H1 (cell line): ENCODE measurements around the gene RAB14. TPM values are rescaled to one million over a fixed set of nuclear protein-coding genes. Genes with fewer than 3 reads are reported as not detected.

Source experiments
- CTCF ChIA-PET: fragments of 300-600 bp; sonication (Branson Sonifier 250); formaldehyde crosslinking; loops from one replicate; lab custom pipeline; 2021; ENCODE audit not compliant: partially characterized antibody; lab: Charles Lee
- POLR2A ChIA-PET: fragments of 300-600 bp; sonication (Branson Sonifier 250); formaldehyde crosslinking; loops from one replicate; lab custom pipeline; 2021; ENCODE audit warnings: inconsistent platforms; ENCODE audit not compliant: partially characterized antibody; lab: Charles Lee
- DNase-seq, 2 experiments: peaks; one replicate each; pipeline versions ENCODE4 v3.0.0 to v3.0.0-alpha.2; 2010 to 2022; ENCODE audit warnings: low spot score in 2 of 2, low read depth in 1 of 2, mixed read lengths in 1 of 2
- FAIRE-seq: peaks from 2 replicates; lab custom pipeline; 2011; peaks lifted over from hg19 to GRCh38; lab: Jason Lieb, UNC
- H2AFZ ChIP-seq: 2 replicates; pipeline ENCODE4 v1.8.1; 2012; ENCODE audit warnings: low read length, inconsistent platforms
- H2AK5ac ChIP-seq: 2 replicates; pipeline ENCODE4 v1.6.1; 2013; ENCODE audit warnings: low read depth, low read length
- H2BK120ac ChIP-seq: replicated peaks from 2 replicates; pipeline ENCODE3; 2013; ENCODE audit warnings: low read depth, low read length, inconsistent platforms
- H2BK12ac ChIP-seq: 2 replicates; pipeline ENCODE4 v1.6.1; 2013; ENCODE audit warnings: low read depth, low read length
- H2BK15ac ChIP-seq: 2 replicates; pipeline ENCODE4 v1.6.1; 2013; ENCODE audit warnings: low read length
- H2BK20ac ChIP-seq: 2 replicates; pipeline ENCODE4 v1.6.1; 2013; ENCODE audit warnings: low read length
- H2BK5ac ChIP-seq: 2 replicates; pipeline ENCODE4 v1.6.1; 2013; ENCODE audit warnings: low read depth, low read length
- H3K14ac ChIP-seq: 2 replicates; pipeline ENCODE4 v1.6.1; 2013; ENCODE audit warnings: inconsistent platforms; ENCODE audit not compliant: insufficient read length
- H3K18ac ChIP-seq: 2 replicates; pipeline ENCODE4 v1.6.1; 2013; ENCODE audit warnings: low read length; ENCODE audit errors: extremely low read depth
- H3K23ac ChIP-seq: 2 replicates; pipeline ENCODE4 v1.6.1; 2013; ENCODE audit warnings: inconsistent platforms; ENCODE audit not compliant: insufficient read length
- H3K23me2 ChIP-seq: 2 replicates; pipeline ENCODE4 v1.6.1; 2013; ENCODE audit warnings: low read depth, low read length
- H3K27ac ChIP-seq: 2 replicates; pipeline ENCODE4 v1.6.1; 2011; ENCODE audit warnings: low read depth, low read length, inconsistent platforms
- H3K27me3 ChIP-seq, 4 experiments: replicated peaks in 1 of 4; 1 replicate in 1 of 4; 2 replicates in 3 of 4; pipeline versions ENCODE4 v1.6.1 to v1.8.1; 2011 to 2013; ENCODE audit warnings: low read length in 3 of 4, mild to moderate bottlenecking in 3 of 4, inconsistent platforms in 2 of 4, mixed read lengths in 2 of 4, moderate library complexity in 1 of 4; ENCODE audit not compliant: control insufficient read depth in 3 of 4, insufficient read depth in 3 of 4; ENCODE audit errors: extremely low read depth in 1 of 4
- H3K36me3 ChIP-seq, 4 experiments: 2 replicates each; pipeline versions ENCODE4 v1.6.1 to v1.8.1; 2011 to 2013; ENCODE audit warnings: mild to moderate bottlenecking in 4 of 4, low read length in 3 of 4, moderate library complexity in 2 of 4, control low read depth in 1 of 4, inconsistent platforms in 1 of 4; ENCODE audit not compliant: insufficient read depth in 4 of 4, control insufficient read depth in 2 of 4
- H3K4ac ChIP-seq: replicated peaks from 2 replicates; pipeline ENCODE3; 2013; ENCODE audit warnings: low read length, low read depth, mixed read lengths, inconsistent platforms; ENCODE audit not compliant: insufficient read length
- H3K4me1 ChIP-seq, 4 experiments: replicated peaks in 1 of 4; 1 replicate in 1 of 4; 2 replicates in 3 of 4; pipeline versions ENCODE4 v1.6.1 to v1.8.1; 2011 to 2013; ENCODE audit warnings: low read length in 3 of 4, inconsistent platforms in 2 of 4, mixed read lengths in 1 of 4; ENCODE audit not compliant: insufficient read depth in 4 of 4, control insufficient read depth in 3 of 4
- H3K4me2 ChIP-seq, 2 experiments: 2 replicates each; pipeline versions ENCODE4 v1.6.1 to v1.8.1; 2011 to 2013; ENCODE audit warnings: low read depth in 2 of 2, low read length in 2 of 2, control low read depth in 1 of 2, inconsistent platforms in 1 of 2, mild to moderate bottlenecking in 1 of 2; ENCODE audit not compliant: insufficient read depth in 1 of 2
- H3K4me3 ChIP-seq, 4 experiments: fragments of 200-600, 300-600 bp in 1 of 4; sonication (generic), shearing (Covaris generic), sonication (Bioruptor Twin) in 1 of 4; 2 replicates each; pipeline versions ENCODE4 v1.5.1 to v1.8.1; 2011 to 2016; ENCODE audit warnings: low read length in 4 of 4, low read depth in 3 of 4, control low read depth in 2 of 4, inconsistent platforms in 2 of 4, mild to moderate bottlenecking in 2 of 4, mixed read lengths in 1 of 4, moderate library complexity in 1 of 4; ENCODE audit not compliant: insufficient read depth in 2 of 4; ENCODE audit errors: extremely low read depth in 1 of 4
- H3K56ac ChIP-seq: replicated peaks from 2 replicates; pipeline ENCODE3; 2013; ENCODE audit warnings: low read depth, mild to moderate bottlenecking, mixed read lengths, low read length, inconsistent platforms; ENCODE audit not compliant: insufficient read length
- H3K79me1 ChIP-seq: 2 replicates; pipeline ENCODE4 v1.6.1; 2013; ENCODE audit warnings: low read depth, low read length, control low read depth
- H3K79me2 ChIP-seq, 2 experiments: 2 replicates each; pipeline versions ENCODE4 v1.6.1 to v1.8.1; 2012 to 2013; ENCODE audit warnings: low read length in 2 of 2, mild to moderate bottlenecking in 2 of 2, inconsistent platforms in 1 of 2; ENCODE audit not compliant: insufficient read depth in 2 of 2, control insufficient read depth in 1 of 2
- H3K9ac ChIP-seq, 4 experiments: replicated peaks in 1 of 4; 1 replicate in 1 of 4; 2 replicates in 3 of 4; pipeline versions ENCODE4 v1.6.1 to v1.8.1; 2011 to 2013; ENCODE audit warnings: low read depth in 3 of 4, low read length in 3 of 4, control low read depth in 2 of 4, mild to moderate bottlenecking in 2 of 4, moderate library complexity in 2 of 4, inconsistent platforms in 1 of 4; ENCODE audit errors: extremely low read depth in 1 of 4
- H3K9me3 ChIP-seq, 2 experiments: 2 replicates each; pipeline versions ENCODE4 v1.6.1 to v1.8.1; 2012 to 2013; ENCODE audit warnings: mild to moderate bottlenecking in 2 of 2, moderate library complexity in 2 of 2, control low read depth in 1 of 2, inconsistent platforms in 1 of 2, low read depth in 1 of 2, low read length in 1 of 2, mixed read lengths in 1 of 2; ENCODE audit not compliant: insufficient read depth in 2 of 2
- H4K20me1 ChIP-seq, 2 experiments: replicated peaks in 1 of 2; 2 replicates each; pipeline versions ENCODE3 to v1.8.1; 2011 to 2013; ENCODE audit warnings: inconsistent platforms in 2 of 2, low read length in 2 of 2, mild to moderate bottlenecking in 1 of 2; ENCODE audit not compliant: insufficient read depth in 2 of 2, control insufficient read depth in 1 of 2
- H4K5ac ChIP-seq: 2 replicates; pipeline ENCODE4 v1.6.1; 2013; ENCODE audit warnings: low read length, low read depth, mixed read lengths, inconsistent platforms; ENCODE audit not compliant: insufficient read length
- H4K8ac ChIP-seq: 2 replicates; pipeline ENCODE4 v1.8.0; 2013; ENCODE audit warnings: mild to moderate bottlenecking, moderate library complexity, low read length, inconsistent platforms; ENCODE audit not compliant: insufficient read depth; ENCODE audit errors: extremely low read depth
- H4K91ac ChIP-seq: replicated peaks from 2 replicates; pipeline ENCODE3; 2013; ENCODE audit warnings: low read length, mixed read lengths, inconsistent platforms; ENCODE audit not compliant: insufficient read length
- RAD21 ChIP-seq, 2 experiments: IDR thresholded peaks in 1 of 2; conservative IDR thresholded peaks in 1 of 2; 2 replicates each; pipeline ENCODE4 v1.6.1; 2011; ENCODE audit warnings: low read depth in 2 of 2, low read length in 2 of 2, improper control_type of control experiment in 1 of 2, inconsistent platforms in 1 of 2, mild to moderate bottlenecking in 1 of 2, moderate library complexity in 1 of 2
- RFX5 ChIP-seq: IDR thresholded peaks from 2 replicates; pipeline ENCODE4 v1.6.1; 2011; ENCODE audit warnings: low read depth, low read length, improper control_type of control experiment, borderline replicate concordance
- SP1 ChIP-seq: IDR thresholded peaks from 2 replicates; pipeline ENCODE4 v1.6.1; 2011; ENCODE audit warnings: low read depth, low read length
- TBP ChIP-seq: IDR thresholded peaks from 2 replicates; pipeline ENCODE4 v1.6.1; 2011; ENCODE audit warnings: low read depth, low read length, improper control_type of control experiment
- YY1 ChIP-seq: IDR thresholded peaks from 2 replicates; pipeline ENCODE4 v1.6.1; 2011; ENCODE audit warnings: low read depth, mild to moderate bottlenecking, low read length
- WGBS, 2 experiments: shearing (Covaris generic) in 1 of 2; methylation state at CpG; one replicate each; pipeline versions ENCODE4 v1.1.6 to v1.1.7; 2013 to 2015; ENCODE audit warnings: low lambda C conversion rate in 2 of 2, mixed read lengths in 2 of 2, inconsistent platforms in 1 of 2, low coverage in 1 of 2, missing lambda C conversion rate in 1 of 2; ENCODE audit not compliant: insufficient replicate concordance in 2 of 2, insufficient coverage in 1 of 2, insufficient read length in 1 of 2; ENCODE audit errors: extremely low coverage in 1 of 2, missing lambda C conversion rate in 1 of 2; 5-methylcytosine and 5-hydroxymethylcytosine counted together
- polyA plus RNA-seq, 7 experiments: library from polyadenylated mRNA; depleted of rRNA in 3 of 7; stranded (reverse) in 5 of 7; unstranded in 2 of 7; fragments of >200 nt in 5 of 7; fragments of 200-250 nt in 2 of 7; gene quantifications; 1 replicate in 5 of 7; 2 replicates in 1 of 7; 4 replicates in 1 of 7; pipeline versions ENCODE4 v1.2.1 to v1.2.3, GENCODE V29; 2011 to 2013; ENCODE audit warnings: missing spikeins in 2 of 7, mixed read lengths in 2 of 7
- total RNA-seq: library from RNA; stranded (reverse); fragmentation: NEBNext Ultra II Directional; extraction: Animal tissue kit (Norgen Biotek cat#: 25700); gene quantifications from 2 replicates; pipeline ENCODE4 v1.2.1, GENCODE V29; 2021
- TF ChIP-seq, protein P1 (sequence below): IDR thresholded peaks from 2 replicates; pipeline ENCODE4 v1.6.1; 2012; ENCODE audit warnings: inconsistent platforms

Gene RAB14
- total and polyA plus RNA-seq, 2 of the 8 experiments (the other 6 are each of a cell fraction or from before 2014, with no cell fraction given), result 9.1 to 44.8 TPM

GRCh38 chr9:121185774-121186403 lies 15.8 kb downstream of the RAB14 start:
- CTCF ChIA-PET, result interaction anchor here (0.7 to 1.6 kb wide), 8 partner anchors 10 to 455 kb away, joined by 3 to 8 read pairs (median 4); no protein-coding TSS in a partner anchor
- Histone ChIP-seq H2BK20ac (no peak overlapping the region), H3K23ac (no peak overlapping the region), H2AK5ac (no peak overlapping the region), H4K91ac (no peak overlapping the region), H2BK5ac (no peak overlapping the region), H3K4me1 (no peaks in the 10 kb centered on the region), H3K79me2 (peaks cover 0 to 23% of the 10 kb centered on the region in 2 experiments; a peak in 2 of 4 replicates), H3K9me3 (no peaks in the 10 kb centered on the region), H3K9ac (no peak overlapping the region), H3K14ac (no peak overlapping the region), H3K27me3 (no peaks in the 10 kb centered on the region), H3K56ac (no peak overlapping the region), H2BK120ac (no peak overlapping the region), H3K4me3 (no peak overlapping the region), H4K20me1 (peaks cover 0 to 3% of the 10 kb centered on the region in 2 experiments), H3K18ac (no peak overlapping the region), H3K36me3 (peaks cover 0 to 18% (median 4%) of the 10 kb centered on the region in 4 experiments; a peak in 3 of 8 replicates), H3K4ac (no peak overlapping the region), H4K5ac (no peak overlapping the region), H3K4me2 (no peak overlapping the region), H3K27ac (no peak overlapping the region), H2AFZ (no peak overlapping the region), H3K79me1 (no peaks in the 10 kb centered on the region), H2BK12ac (no peak overlapping the region)
- POLR2A ChIA-PET, result interaction anchor here (1.3 kb wide), 1 partner anchor 15 kb away, joined by 3 read pairs; no protein-coding TSS in a partner anchor
- DNase-seq (no peak), FAIRE-seq (no peak)
- 90% methylated on average over 4 of the region's 4 CpGs; no CpG with 5 or more reads in 1 of the 2 experiments for WGBS, 2 experiments
- TF ChIP-seq, protein P1, sequence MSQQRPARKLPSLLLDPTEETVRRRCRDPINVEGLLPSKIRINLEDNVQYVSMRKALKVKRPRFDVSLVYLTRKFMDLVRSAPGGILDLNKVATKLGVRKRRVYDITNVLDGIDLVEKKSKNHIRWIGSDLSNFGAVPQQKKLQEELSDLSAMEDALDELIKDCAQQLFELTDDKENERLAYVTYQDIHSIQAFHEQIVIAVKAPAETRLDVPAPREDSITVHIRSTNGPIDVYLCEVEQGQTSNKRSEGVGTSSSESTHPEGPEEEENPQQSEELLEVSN, result no peak
- TF ChIP-seq RAD21 (IDR thresholded peaks at IDR 0.05 in 1 of 2, conservative IDR thresholded peaks at IDR 0.05 in 1 of 2; ENCODE audit: low read depth in 2 of 2, low read length in 2 of 2) (no peak), SP1 (no peak), TBP (no peak), RFX5 (no peak), YY1 (no peak)
- TF ChIP-seq, all 59 proteins: peak for 0
- H2BK15ac ChIP-seq, result no peak overlapping the region
- H3K23me2 ChIP-seq, result no peaks in the 10 kb centered on the region
- H4K8ac ChIP-seq, result no peak overlapping the region
